Neutrophil (primary cell): ENCODE measurements around the gene TPBGL.

Experiments used
- H3K27ac ChIP-seq: fragments of 200-600 bp; sonication (generic); 2 replicates; pipeline ENCODE4 v1.5.1; 2016; ENCODE audit warnings: mild to moderate bottlenecking, moderate library complexity
- H3K27me3 ChIP-seq: fragments of 200-600 bp; sonication (generic); 2 replicates; pipeline ENCODE4 v1.6.0; 2016; ENCODE audit warnings: mild to moderate bottlenecking
- H3K36me3 ChIP-seq: fragments of 200-600 bp; sonication (generic); 2 replicates; pipeline ENCODE4 v1.5.1; 2017
- H3K4me1 ChIP-seq, 2 experiments: fragments of 200-600 bp in 1 of 2; sonication (generic) in 1 of 2; 1 replicate in 1 of 2; 2 replicates in 1 of 2; pipeline versions ENCODE4 v1.5.1 to v1.6.1; 2013 to 2016; ENCODE audit warnings: low read depth in 1 of 2, low read length in 1 of 2, mild to moderate bottlenecking in 1 of 2, moderate library complexity in 1 of 2; ENCODE audit not compliant: control insufficient read depth in 1 of 2, insufficient read depth in 1 of 2
- H3K4me3 ChIP-seq, 2 experiments: fragments of 200-600 bp in 1 of 2; sonication (generic) in 1 of 2; 1 replicate in 1 of 2; 2 replicates in 1 of 2; pipeline ENCODE4 v1.5.1; 2013 to 2016; ENCODE audit warnings: low read depth in 1 of 2, low read length in 1 of 2, mild to moderate bottlenecking in 1 of 2, moderate library complexity in 1 of 2
- H3K9me3 ChIP-seq: fragments of 200-600 bp; sonication (generic); 2 replicates; pipeline ENCODE4 v1.5.1; 2016
- TF ChIP-seq, protein P1 (sequence below): fragments of 200-600 bp; sonication (generic); IDR thresholded peaks from 2 replicates; pipeline ENCODE4 v1.5.1; 2016; ENCODE audit warnings: antibody characterized with exemption

The TPBGL gene

DNA sequence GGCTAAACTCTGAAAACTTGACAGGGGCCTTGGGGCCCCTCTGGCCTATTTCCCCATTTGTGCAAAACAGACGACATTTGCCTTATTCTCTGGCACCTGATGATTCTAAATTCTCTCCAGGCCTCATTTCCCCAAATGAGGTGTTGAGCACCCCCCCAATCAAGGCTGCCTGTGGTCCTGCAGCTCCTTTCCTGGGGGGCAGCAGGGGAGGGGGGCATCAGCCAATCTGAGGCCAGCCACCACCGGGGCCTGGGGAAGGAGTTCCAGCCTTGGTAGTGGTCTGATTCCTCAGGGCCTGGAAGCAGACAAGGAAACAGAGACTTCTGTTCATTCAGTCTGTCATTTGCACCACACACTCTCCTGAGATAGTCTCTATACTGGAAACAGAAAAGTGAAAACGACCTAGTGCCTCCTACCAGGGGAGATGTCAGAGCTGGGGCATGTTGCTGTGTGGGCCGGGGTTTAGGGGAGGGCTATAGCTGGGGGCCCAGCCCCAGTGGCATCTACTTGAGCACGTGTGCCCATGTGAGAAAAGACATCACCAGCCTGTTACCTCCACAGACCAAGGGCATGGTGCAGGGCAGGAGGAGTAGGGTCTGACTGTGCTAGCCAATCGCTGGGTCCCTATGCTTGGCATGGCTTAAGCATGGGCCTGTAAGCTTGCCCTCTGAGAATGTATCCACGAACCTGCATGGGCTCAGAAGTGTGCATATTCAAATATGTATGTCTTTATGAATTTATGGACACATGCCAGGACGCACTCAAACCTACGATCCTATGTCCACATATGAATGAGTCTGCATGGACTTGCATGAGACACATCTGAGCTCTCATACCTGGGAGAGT, 1.8 kb upstream of the TPBGL start:
- H3K36me3 ChIP-seq, result no peaks in the 10 kb centered on the region
- no peak overlapping the region for H3K27ac ChIP-seq
- peaks cover 16 to 17% of the 10 kb centered on the region in 2 experiments for H3K4me1 ChIP-seq
- TF ChIP-seq, protein P1, sequence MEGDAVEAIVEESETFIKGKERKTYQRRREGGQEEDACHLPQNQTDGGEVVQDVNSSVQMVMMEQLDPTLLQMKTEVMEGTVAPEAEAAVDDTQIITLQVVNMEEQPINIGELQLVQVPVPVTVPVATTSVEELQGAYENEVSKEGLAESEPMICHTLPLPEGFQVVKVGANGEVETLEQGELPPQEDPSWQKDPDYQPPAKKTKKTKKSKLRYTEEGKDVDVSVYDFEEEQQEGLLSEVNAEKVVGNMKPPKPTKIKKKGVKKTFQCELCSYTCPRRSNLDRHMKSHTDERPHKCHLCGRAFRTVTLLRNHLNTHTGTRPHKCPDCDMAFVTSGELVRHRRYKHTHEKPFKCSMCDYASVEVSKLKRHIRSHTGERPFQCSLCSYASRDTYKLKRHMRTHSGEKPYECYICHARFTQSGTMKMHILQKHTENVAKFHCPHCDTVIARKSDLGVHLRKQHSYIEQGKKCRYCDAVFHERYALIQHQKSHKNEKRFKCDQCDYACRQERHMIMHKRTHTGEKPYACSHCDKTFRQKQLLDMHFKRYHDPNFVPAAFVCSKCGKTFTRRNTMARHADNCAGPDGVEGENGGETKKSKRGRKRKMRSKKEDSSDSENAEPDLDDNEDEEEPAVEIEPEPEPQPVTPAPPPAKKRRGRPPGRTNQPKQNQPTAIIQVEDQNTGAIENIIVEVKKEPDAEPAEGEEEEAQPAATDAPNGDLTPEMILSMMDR, result no peak
- no peaks in the 10 kb centered on the region for H3K9me3 ChIP-seq
- H3K4me3 ChIP-seq, result no peak overlapping the region
- H3K27me3 ChIP-seq, result peaks cover 100% of the 10 kb centered on the region

DNA sequence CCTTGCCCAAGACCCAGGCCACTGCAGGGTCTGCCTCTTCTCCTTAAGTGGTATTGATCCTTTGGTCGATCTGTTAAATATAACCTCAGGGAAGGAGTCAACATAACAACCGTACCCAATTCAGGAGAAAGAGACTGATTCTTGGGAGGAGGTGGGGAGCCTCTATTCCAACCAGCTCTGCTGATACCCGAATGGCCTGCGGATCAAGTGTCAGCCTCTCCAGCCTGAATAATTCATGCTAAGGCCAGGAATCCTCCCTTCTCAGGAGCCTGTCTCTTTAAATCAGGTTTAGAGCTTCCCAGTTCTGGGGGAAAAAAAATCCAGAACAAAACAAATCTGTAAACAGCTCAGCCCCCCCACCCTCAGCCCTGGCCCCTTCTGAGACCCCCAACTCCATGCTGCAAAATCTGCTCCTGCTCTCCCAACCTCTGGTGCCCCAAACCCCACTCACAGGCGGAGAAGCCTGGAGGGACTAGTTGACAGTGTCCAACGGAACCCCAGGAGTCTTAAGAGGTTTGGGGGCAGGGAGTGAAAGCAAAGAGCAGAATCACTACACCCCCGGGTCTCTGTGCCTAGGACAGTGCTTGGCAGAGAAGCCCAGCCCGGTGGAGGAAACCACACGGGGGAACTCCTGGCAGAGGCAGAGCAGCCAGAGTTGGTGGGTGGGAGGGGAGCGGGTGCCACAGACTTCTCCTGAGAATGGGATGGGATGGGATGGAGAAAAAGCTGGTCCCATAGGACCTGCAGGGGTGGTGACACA, 863 bp upstream of the TPBGL start:
- no peak overlapping the region for H3K27ac ChIP-seq
- peaks cover 100% of the 10 kb centered on the region for H3K27me3 ChIP-seq
- TF ChIP-seq, protein P1, result no peak
- H3K36me3 ChIP-seq, result no peaks in the 10 kb centered on the region
- peaks cover 16 to 17% of the 10 kb centered on the region in 2 experiments for H3K4me1 ChIP-seq
- H3K9me3 ChIP-seq, result no peaks in the 10 kb centered on the region
- no peak overlapping the region for H3K4me3 ChIP-seq

DNA sequence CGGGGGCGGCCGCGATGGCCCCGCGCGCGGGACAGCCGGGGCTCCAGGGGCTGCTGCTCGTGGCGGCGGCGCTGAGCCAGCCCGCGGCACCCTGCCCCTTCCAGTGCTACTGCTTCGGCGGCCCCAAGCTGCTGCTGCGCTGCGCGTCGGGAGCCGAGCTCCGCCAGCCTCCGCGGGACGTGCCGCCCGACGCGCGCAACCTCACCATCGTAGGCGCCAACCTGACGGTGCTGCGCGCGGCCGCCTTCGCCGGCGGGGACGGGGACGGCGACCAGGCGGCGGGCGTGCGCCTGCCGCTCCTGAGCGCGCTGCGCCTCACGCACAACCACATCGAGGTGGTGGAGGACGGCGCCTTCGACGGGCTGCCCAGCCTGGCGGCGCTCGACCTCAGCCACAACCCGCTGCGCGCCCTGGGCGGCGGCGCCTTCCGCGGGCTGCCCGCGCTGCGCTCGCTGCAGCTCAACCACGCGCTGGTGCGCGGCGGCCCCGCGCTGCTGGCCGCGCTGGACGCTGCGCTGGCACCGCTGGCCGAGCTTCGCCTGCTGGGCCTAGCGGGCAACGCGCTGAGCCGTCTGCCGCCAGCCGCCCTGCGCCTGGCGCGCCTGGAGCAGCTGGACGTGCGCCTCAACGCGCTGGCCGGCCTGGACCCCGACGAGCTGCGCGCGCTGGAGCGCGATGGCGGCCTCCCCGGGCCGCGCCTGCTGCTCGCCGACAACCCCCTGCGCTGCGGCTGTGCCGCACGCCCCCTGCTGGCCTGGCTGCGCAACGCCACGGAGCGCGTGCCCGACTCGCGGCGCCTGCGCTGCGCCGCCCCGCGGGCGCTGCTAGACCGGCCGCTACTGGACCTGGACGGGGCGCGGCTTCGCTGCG, 697 bp downstream of the TPBGL start:
- Histone ChIP-seq H3K36me3 (no peaks in the 10 kb centered on the region), H3K9me3 (no peaks in the 10 kb centered on the region), H3K4me3 (peak overlapping the region; percentile 65 to 70), H3K27me3 (peaks cover 100% of the 10 kb centered on the region), H3K4me1 (peaks cover 16 to 17% of the 10 kb centered on the region in 2 experiments), H3K27ac (peak overlapping the region; percentile 62)
- TF ChIP-seq, protein P1, result peak; percentile 99

DNA sequence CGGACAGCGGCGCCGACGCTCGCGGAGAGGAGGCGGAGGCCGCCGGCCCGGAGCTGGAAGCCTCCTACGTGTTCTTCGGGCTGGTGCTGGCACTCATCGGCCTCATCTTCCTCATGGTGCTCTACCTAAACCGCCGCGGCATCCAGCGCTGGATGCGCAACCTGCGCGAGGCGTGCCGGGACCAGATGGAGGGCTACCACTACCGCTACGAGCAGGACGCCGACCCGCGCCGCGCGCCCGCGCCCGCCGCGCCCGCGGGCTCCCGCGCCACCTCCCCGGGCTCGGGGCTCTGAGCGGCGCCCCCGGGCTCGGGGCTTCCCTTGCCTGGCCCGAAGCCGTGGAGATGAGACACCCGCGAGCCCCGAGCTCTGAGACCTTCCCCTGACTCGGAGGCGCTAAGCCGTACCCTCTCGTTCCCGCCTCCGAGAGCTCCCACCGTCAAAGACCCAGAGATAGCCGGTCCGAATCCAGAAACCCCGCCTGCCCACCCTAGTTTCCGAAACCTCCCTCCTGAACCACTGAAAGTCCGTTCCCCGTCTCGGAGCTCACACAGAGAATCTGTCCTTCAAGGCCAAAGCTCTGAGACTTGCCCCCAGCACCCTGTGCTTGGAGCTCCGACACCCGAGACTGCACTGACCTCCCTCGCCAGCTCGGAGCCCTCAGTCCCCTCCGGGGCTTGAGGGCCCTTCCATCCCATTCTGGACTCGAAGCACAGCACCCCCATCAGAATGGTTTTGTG, 1.5 kb downstream of the TPBGL start:
- Histone ChIP-seq H3K4me3 (peak overlapping the region; percentile 65 to 70), H3K9me3 (no peaks in the 10 kb centered on the region), H3K36me3 (no peaks in the 10 kb centered on the region), H3K4me1 (peaks cover 16 to 17% of the 10 kb centered on the region in 2 experiments), H3K27ac (peak overlapping the region; percentile 62), H3K27me3 (peaks cover 100% of the 10 kb centered on the region)
- TF ChIP-seq, protein P1, result no peak
